Heart left ventricle (tissue), 13 donors: ENCODE results near the gene CPLANE2.

ENCODE experiments used
- CTCF ChIP-seq, 12 donors: fragments of 200-600 bp; sonication (generic) in 4 of 12; IDR thresholded peaks; one replicate each; pipeline versions ENCODE4 v1.5.0 to v1.8.0; 2018 to 2022; ENCODE audit warnings: antibody characterized with exemption in 12 of 12, mild to moderate bottlenecking in 5 of 12
- POLR2A ChIP-seq, 2 donors: fragments of 450-650 bp; IDR thresholded peaks; one replicate each; pipeline ENCODE4 v1.6.1; 2017; ENCODE audit warnings: antibody characterized with exemption in 2 of 2, mild to moderate bottlenecking in 2 of 2, moderate library complexity in 2 of 2
- donor health status: ischemic (EF 13 %, LVEDD 7.1; RV severe dilation, severe dysfunction).
- donor health status: DM: no; HTN: yes; CAD: no.
- donor health status: DM: no; HTN: no; CAD: no.
- donor health status: ischemic (EF 25% LVEDD 6.9; RV normal size, moderate dysfunction).
- donor health status: ischemic (EF 25% LVEDD 5.7; RV mildly dilated, moderate dysfunction).
- donor health status: ischemic (EF 35%, LVEDD 5.7; RV mildly dilated, moderate dysfunction).
- donor health status: nonischemic (EF 11% LVEDD 7.7; RV severe dilation, severe dysfunction).
- donor health status: DM: yes; HTN: yes; CAD: no.
- donor health status: PGD.
- donor health status: ischemic (EF 29% LVEDD 5.4; RV normal size, mild dysfunction).
- donor health status: nonischemic (EF 23%, LVEDD 6.1; RV moderate dilation, normal function).

- TF ChIP-seq POLR2A (IDR thresholded peaks at IDR 0.05) (no peak), CTCF (IDR thresholded peaks at IDR 0.05) (no peak)
Observed at GRCh38 chr1:16202281-16203210, 34.4 kb downstream of the CPLANE2 start.
